ENCODE results near the gene SMOC2.
"Not testable (repeated sequence)": the region's sequence is repeated elsewhere in the genome, so short reads cannot be mapped to it uniquely, and the experiment has no call there.

Gene SMOC2

DNA sequence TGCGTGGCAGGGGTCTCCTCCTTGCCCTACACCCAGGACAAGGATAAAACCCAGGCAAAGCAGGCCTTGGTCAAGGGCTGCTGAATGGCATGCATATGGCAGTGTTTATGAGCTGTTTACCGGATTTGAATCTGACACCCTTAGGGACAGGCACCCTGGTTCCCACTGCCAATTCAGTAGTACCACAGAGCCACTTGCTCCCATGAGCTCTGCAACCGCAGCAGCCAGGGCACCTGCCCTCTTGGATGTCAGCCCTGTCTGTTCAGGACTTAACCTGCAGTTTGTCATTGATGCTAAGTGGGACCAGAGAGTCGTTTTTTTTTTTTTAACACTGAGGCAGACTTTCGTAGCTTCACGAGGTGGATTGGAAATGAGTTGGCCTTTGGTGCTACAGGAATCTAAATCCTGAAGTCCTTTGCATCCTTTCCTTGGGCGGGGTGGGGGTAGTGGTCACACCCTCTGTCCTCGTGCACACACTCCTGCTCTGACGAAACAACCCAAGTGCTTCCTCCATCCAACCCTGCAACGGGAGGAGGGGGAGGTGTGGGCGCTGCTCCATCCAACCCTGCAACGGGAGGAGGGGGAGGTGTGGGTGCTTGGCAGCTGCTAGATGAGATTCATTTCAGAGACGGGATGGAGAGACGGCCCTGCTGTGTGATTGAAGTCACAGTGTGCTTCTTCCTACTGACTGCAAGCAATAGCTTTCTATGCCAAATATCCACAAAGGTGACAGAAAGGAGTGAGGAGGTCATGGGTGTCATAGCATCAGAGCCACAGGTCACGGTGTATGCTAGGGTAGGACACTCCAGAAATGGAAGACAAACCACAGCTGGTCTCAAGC lies 166.5 kb downstream of the SMOC2 start:
- no peak overlapping the region for H3K18ac ChIP-seq (ENCODE audit: low read length)
- no peak overlapping the region for H2BK15ac ChIP-seq (replicated peaks; ENCODE audit: low read depth)
- WGBS (ENCODE audit: extremely low coverage, insufficient coverage, low lambda C conversion rate), result no CpG with 5 or more reads among the region's 15 CpGs
- no peak overlapping the region for H3K23ac ChIP-seq (ENCODE audit: low read length)
- H2BK120ac ChIP-seq (ENCODE audit: low read depth, low read length), result no peak overlapping the region
- H2AK5ac ChIP-seq (ENCODE audit: low read length), result no peak overlapping the region
- H3K4me3 ChIP-seq (ENCODE audit: low read length), result no peak overlapping the region
- no peaks in the 10 kb centered on the region for H3K79me1 ChIP-seq (ENCODE audit: low read length)
- no peak overlapping the region for H3K4me2 ChIP-seq (ENCODE audit: low read length)
- no peaks in the 10 kb centered on the region for H3K36me3 ChIP-seq (ENCODE audit: control insufficient read depth, insufficient read depth, low read length)
- H3K56ac ChIP-seq (ENCODE audit: low read length), result no peak overlapping the region
- H3K9ac ChIP-seq (ENCODE audit: low read length), result no peak overlapping the region
- no peaks in the 10 kb centered on the region for H3K27me3 ChIP-seq (ENCODE audit: insufficient read depth, low read length, poor library complexity)
- no peaks in the 10 kb centered on the region for H3K4me1 ChIP-seq (ENCODE audit: control insufficient read depth, low read depth, low read length)
- no peak overlapping the region for H3K4ac ChIP-seq (ENCODE audit: low read depth, low read length)
- DNase-seq, result no peak
- H3K27ac ChIP-seq (ENCODE audit: low read depth, low read length), result no peak overlapping the region
- no peak overlapping the region for H4K8ac ChIP-seq (ENCODE audit: low read depth, low read length)
- no peaks in the 10 kb centered on the region for H3K79me2 ChIP-seq (ENCODE audit: control insufficient read depth, insufficient read depth, low read length)
- H4K5ac ChIP-seq (ENCODE audit: low read length), result no peak overlapping the region
- H2BK5ac ChIP-seq (ENCODE audit: low read length), result no peak overlapping the region

DNA sequence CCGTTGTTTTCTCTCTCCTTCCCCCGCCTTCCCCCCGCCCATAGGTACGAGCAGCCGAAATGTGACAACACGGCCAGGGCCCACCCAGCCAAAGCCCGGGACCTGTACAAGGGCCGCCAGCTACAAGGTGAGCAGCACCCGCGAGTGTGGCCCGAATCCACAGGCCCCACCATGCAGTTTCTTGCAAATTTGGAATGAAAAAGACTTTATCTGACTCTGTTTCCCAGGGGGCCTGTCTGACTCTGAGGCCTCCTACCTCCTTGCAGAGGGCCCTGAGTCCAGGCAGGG lies 167.1 kb downstream of the SMOC2 start:
- no peak overlapping the region for H3K27ac ChIP-seq (ENCODE audit: low read depth, low read length)
- no peak for DNase-seq
- no peak overlapping the region for H3K23ac ChIP-seq (ENCODE audit: low read length)
- no peaks in the 10 kb centered on the region for H3K27me3 ChIP-seq (ENCODE audit: insufficient read depth, low read length, poor library complexity)
- H3K4me1 ChIP-seq (ENCODE audit: control insufficient read depth, low read depth, low read length), result no peaks in the 10 kb centered on the region
- no peak overlapping the region for H3K4me2 ChIP-seq (ENCODE audit: low read length)
- H3K36me3 ChIP-seq (ENCODE audit: control insufficient read depth, insufficient read depth, low read length), result no peaks in the 10 kb centered on the region
- no peak overlapping the region for H4K8ac ChIP-seq (ENCODE audit: low read depth, low read length)
- no CpG with 5 or more reads among the region's 11 CpGs for WGBS (ENCODE audit: extremely low coverage, insufficient coverage, low lambda C conversion rate)
- H2AK5ac ChIP-seq (ENCODE audit: low read length), result no peak overlapping the region
- no peak overlapping the region for H3K56ac ChIP-seq (ENCODE audit: low read length)
- no peak overlapping the region for H3K4me3 ChIP-seq (ENCODE audit: low read length)
- no peak overlapping the region for H4K5ac ChIP-seq (ENCODE audit: low read length)
- no peak overlapping the region for H2BK15ac ChIP-seq (replicated peaks; ENCODE audit: low read depth)
- no peak overlapping the region for H2BK120ac ChIP-seq (ENCODE audit: low read depth, low read length)
- no peak overlapping the region for H3K18ac ChIP-seq (ENCODE audit: low read length)
- H3K9ac ChIP-seq (ENCODE audit: low read length), result no peak overlapping the region
- H3K79me1 ChIP-seq (ENCODE audit: low read length), result no peaks in the 10 kb centered on the region
- no peaks in the 10 kb centered on the region for H3K79me2 ChIP-seq (ENCODE audit: control insufficient read depth, insufficient read depth, low read length)
- H3K4ac ChIP-seq (ENCODE audit: low read depth, low read length), result no peak overlapping the region
- H2BK5ac ChIP-seq (ENCODE audit: low read length), result no peak overlapping the region

- no peak overlapping the region for H2AK5ac ChIP-seq (ENCODE audit: low read length)
- H3K56ac ChIP-seq (ENCODE audit: low read length), result no peak overlapping the region
- no peak overlapping the region for H3K4ac ChIP-seq (ENCODE audit: low read depth, low read length)
- H3K4me2 ChIP-seq (ENCODE audit: low read length), result no peak overlapping the region
- H3K36me3 ChIP-seq (ENCODE audit: control insufficient read depth, insufficient read depth, low read length), result no peaks in the 10 kb centered on the region
- no CpG with 5 or more reads among the region's 13 CpGs for WGBS (ENCODE audit: extremely low coverage, insufficient coverage, low lambda C conversion rate)
- DNase-seq, result no peak
- H4K5ac ChIP-seq (ENCODE audit: low read length), result no peak overlapping the region
- H3K18ac ChIP-seq (ENCODE audit: low read length), result no peak overlapping the region
- H3K23ac ChIP-seq (ENCODE audit: low read length), result no peak overlapping the region
- H2BK5ac ChIP-seq (ENCODE audit: low read length), result no peak overlapping the region
- no peak overlapping the region for H3K27ac ChIP-seq (ENCODE audit: low read depth, low read length)
- no peak overlapping the region for H4K8ac ChIP-seq (ENCODE audit: low read depth, low read length)
- H3K4me1 ChIP-seq (ENCODE audit: control insufficient read depth, low read depth, low read length), result no peaks in the 10 kb centered on the region
- no peaks in the 10 kb centered on the region for H3K79me2 ChIP-seq (ENCODE audit: control insufficient read depth, insufficient read depth, low read length)
- H3K27me3 ChIP-seq (ENCODE audit: insufficient read depth, low read length, poor library complexity), result no peaks in the 10 kb centered on the region
- no peaks in the 10 kb centered on the region for H3K79me1 ChIP-seq (ENCODE audit: low read length)
- no peak overlapping the region for H2BK120ac ChIP-seq (ENCODE audit: low read depth, low read length)
- H3K4me3 ChIP-seq (ENCODE audit: low read length), result no peak overlapping the region
- no peak overlapping the region for H2BK15ac ChIP-seq (replicated peaks; ENCODE audit: low read depth)
- no peak overlapping the region for H3K9ac ChIP-seq (ENCODE audit: low read length)
Observed at GRCh38 chr6:168609026-168609685, 168.2 kb downstream of the SMOC2 start.

DNA sequence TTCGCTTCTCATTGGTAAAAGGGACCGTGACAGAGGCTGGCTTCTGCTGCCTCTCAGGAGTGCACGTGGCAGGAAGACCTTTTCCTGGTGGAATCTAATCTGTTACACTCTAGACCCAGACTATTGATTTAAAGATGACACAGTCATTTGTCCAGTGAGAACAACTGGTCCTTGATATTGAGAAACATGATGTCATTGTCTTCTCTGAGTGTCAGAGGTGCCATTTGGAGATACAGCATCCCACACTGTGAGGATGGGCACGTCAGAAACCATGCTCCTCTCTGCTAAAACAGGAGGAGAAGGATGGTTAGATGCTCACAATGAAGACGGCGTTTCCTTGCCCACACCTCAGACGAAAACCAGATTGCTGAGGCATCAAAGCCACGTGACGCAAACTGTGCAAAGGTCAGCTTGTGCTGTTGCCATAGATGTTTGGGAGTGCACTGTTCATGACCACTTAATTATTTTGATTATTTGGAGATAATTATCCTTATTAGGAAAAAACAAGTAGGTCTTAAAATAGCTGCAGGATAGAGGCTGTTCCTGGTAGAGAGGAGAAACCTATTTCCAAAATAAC lies 169.0 kb downstream of the SMOC2 start:
- H3K9ac ChIP-seq (ENCODE audit: low read length), result no peak overlapping the region
- H3K4me2 ChIP-seq (ENCODE audit: low read length), result no peak overlapping the region
- H3K23ac ChIP-seq (ENCODE audit: low read length), result no peak overlapping the region
- H4K8ac ChIP-seq (ENCODE audit: low read depth, low read length), result no peak overlapping the region
- no peak overlapping the region for H2BK15ac ChIP-seq (replicated peaks; ENCODE audit: low read depth)
- no peaks in the 10 kb centered on the region for H3K79me2 ChIP-seq (ENCODE audit: control insufficient read depth, insufficient read depth, low read length)
- H3K27me3 ChIP-seq (ENCODE audit: insufficient read depth, low read length, poor library complexity), result no peaks in the 10 kb centered on the region
- H3K4me3 ChIP-seq (ENCODE audit: low read length), result no peak overlapping the region
- no peak for DNase-seq
- no CpG with 5 or more reads among the region's 9 CpGs for WGBS (ENCODE audit: extremely low coverage, insufficient coverage, low lambda C conversion rate)
- no peak overlapping the region for H3K27ac ChIP-seq (ENCODE audit: low read depth, low read length)
- no peaks in the 10 kb centered on the region for H3K79me1 ChIP-seq (ENCODE audit: low read length)
- H3K56ac ChIP-seq (ENCODE audit: low read length), result no peak overlapping the region
- H3K4me1 ChIP-seq (ENCODE audit: control insufficient read depth, low read depth, low read length), result no peaks in the 10 kb centered on the region
- no peaks in the 10 kb centered on the region for H3K36me3 ChIP-seq (ENCODE audit: control insufficient read depth, insufficient read depth, low read length)
- H2BK5ac ChIP-seq (ENCODE audit: low read length), result no peak overlapping the region
- no peak overlapping the region for H3K18ac ChIP-seq (ENCODE audit: low read length)
- H3K4ac ChIP-seq (ENCODE audit: low read depth, low read length), result no peak overlapping the region
- H2BK120ac ChIP-seq (ENCODE audit: low read depth, low read length), result no peak overlapping the region
- no peak overlapping the region for H2AK5ac ChIP-seq (ENCODE audit: low read length)
- H4K5ac ChIP-seq (ENCODE audit: low read length), result no peak overlapping the region

DNA sequence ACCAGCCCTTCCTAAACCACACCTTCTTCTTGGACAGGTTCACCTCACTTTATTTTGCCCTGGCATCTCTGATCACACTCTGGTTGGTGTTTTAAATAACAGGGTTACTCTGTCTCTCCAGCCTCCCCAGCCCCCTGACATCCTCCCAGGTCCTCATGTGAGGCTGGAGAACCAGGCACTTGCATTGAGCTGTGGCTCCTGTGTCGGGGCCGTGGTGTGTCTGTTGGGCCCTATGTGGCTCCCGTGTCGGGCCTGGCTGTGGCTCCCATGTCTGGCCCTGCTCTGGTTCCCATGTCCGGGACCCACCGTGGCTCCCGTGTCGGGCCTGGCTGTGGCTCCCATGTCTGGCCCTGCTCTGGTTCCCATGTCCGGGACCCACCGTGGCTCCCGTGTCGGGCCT lies 170.0 kb downstream of the SMOC2 start:
- H3K56ac ChIP-seq (ENCODE audit: low read length); H3K27ac ChIP-seq (ENCODE audit: low read depth, low read length); H2BK120ac ChIP-seq (ENCODE audit: low read depth, low read length); H3K18ac ChIP-seq (ENCODE audit: low read length); H2AK5ac ChIP-seq (ENCODE audit: low read length); H3K4me3 ChIP-seq (ENCODE audit: low read length); H3K27me3 ChIP-seq (ENCODE audit: insufficient read depth, low read length, poor library complexity); H3K79me2 ChIP-seq (ENCODE audit: control insufficient read depth, insufficient read depth, low read length); H3K36me3 ChIP-seq (ENCODE audit: control insufficient read depth, insufficient read depth, low read length); H3K4me2 ChIP-seq (ENCODE audit: low read length); H3K79me1 ChIP-seq (ENCODE audit: low read length); H3K9ac ChIP-seq (ENCODE audit: low read length); H2BK15ac ChIP-seq (replicated peaks; ENCODE audit: low read depth); H2BK5ac ChIP-seq (ENCODE audit: low read length); H4K5ac ChIP-seq (ENCODE audit: low read length); H3K4me1 ChIP-seq (ENCODE audit: control insufficient read depth, low read depth, low read length); H3K4ac ChIP-seq (ENCODE audit: low read depth, low read length); DNase-seq; H3K23ac ChIP-seq (ENCODE audit: low read length); H4K8ac ChIP-seq (ENCODE audit: low read depth, low read length): not testable (repeated sequence)
- WGBS (ENCODE audit: extremely low coverage, insufficient coverage, low lambda C conversion rate), result no CpG with 5 or more reads among the region's 12 CpGs

All from mesendoderm (in vitro differentiated cells).